PC-3 (cell line): ENCODE data around the gene RGL2. TPM values are rescaled to one million over a fixed set of nuclear protein-coding genes. Genes with fewer than 3 reads are reported as not detected.

Experiments
- ATAC-seq: fragments of 200-7000 bp; cut with Tn5 transposase; 2 replicates; pipeline ENCODE4 v1.9.1; 2020; ENCODE audit warnings: mild to moderate bottlenecking, moderate library complexity
- BruUV-seq: library from RNA; stranded (reverse); fragments of 400-500 nt; replicated peaks from 2 replicates; lab custom pipeline; 2021; lab: Mats Ljungman, UMichigan
- CTCF ChIA-PET: fragments of 300-600 bp; sonication (Branson Sonifier 250); formaldehyde crosslinking; loops from one replicate; lab custom pipeline; 2022; ENCODE audit warnings: antibody characterized with exemption; lab: Charles Lee
- POLR2A ChIA-PET: fragments of 300-600 bp; sonication (Branson Sonifier 250); formaldehyde crosslinking; loops from one replicate; lab custom pipeline; 2022; ENCODE audit warnings: antibody characterized with exemption; ENCODE audit not compliant: unreplicated experiment; lab: Charles Lee
- DNase-seq: peaks from one replicate; pipeline ENCODE4 v3.0.0-alpha.2; 2015
- H2AFZ ChIP-seq: fragments of 300-600 bp; sonication (generic); 2 replicates; pipeline ENCODE4 v1.6.0; 2016; ENCODE audit warnings: antibody characterized with exemption, low read length
- H3F3A ChIP-seq: fragments of 300-600 bp; sonication (generic); one replicate; pipeline ENCODE4 v1.6.0; 2017; ENCODE audit warnings: antibody characterized with exemption, low read length, control low read depth, mild to moderate bottlenecking; ENCODE audit not compliant: unreplicated experiment
- H3K27ac ChIP-seq: fragments of 300-600 bp; sonication (generic); 2 replicates; pipeline ENCODE4 v1.5.1; 2016; ENCODE audit warnings: mild to moderate bottlenecking, low read length
- H3K27me3 ChIP-seq: fragments of 300-600 bp; sonication (generic); 2 replicates; pipeline ENCODE4 v1.6.1; 2016; ENCODE audit warnings: low read length, mixed read lengths
- H3K36me3 ChIP-seq: fragments of 300-600 bp; sonication (generic); 2 replicates; pipeline ENCODE4 v1.6.1; 2016; ENCODE audit warnings: low read depth, mixed run types, low read length, mixed read lengths
- H3K4me1 ChIP-seq: fragments of 300-600 bp; sonication (generic); 2 replicates; pipeline ENCODE4 v1.5.1; 2016; ENCODE audit warnings: low read length; ENCODE audit not compliant: insufficient read depth
- H3K4me2 ChIP-seq: fragments of 300-600 bp; sonication (generic); 2 replicates; pipeline ENCODE4 v1.6.0; 2016; ENCODE audit warnings: low read length
- H3K4me3 ChIP-seq: fragments of 300-600 bp; sonication (generic); 2 replicates; pipeline ENCODE4 v1.5.1; 2016; ENCODE audit warnings: mild to moderate bottlenecking, low read length, mixed read lengths
- H3K79me2 ChIP-seq: fragments of 300-600 bp; sonication (generic); 2 replicates; pipeline ENCODE4 v1.6.1; 2017; ENCODE audit warnings: low read length, mixed read lengths
- H3K9ac ChIP-seq: fragments of 300-600 bp; sonication (generic); 2 replicates; pipeline ENCODE4 v1.6.0; 2016; ENCODE audit warnings: mild to moderate bottlenecking, low read length
- H3K9me2 ChIP-seq: fragments of 300-600 bp; sonication (generic); replicated peaks from 2 replicates; pipeline ENCODE4 v1.6.1; 2016; ENCODE audit warnings: mixed run types, low read length, mixed read lengths
- H3K9me3 ChIP-seq: fragments of 300-600 bp; sonication (generic); 2 replicates; pipeline ENCODE4 v1.6.1; 2016; ENCODE audit warnings: low read length, mixed read lengths
- H4K20me1 ChIP-seq: fragments of 300-600 bp; sonication (generic); 2 replicates; pipeline ENCODE4 v1.6.1; 2016; ENCODE audit warnings: low read length, mixed read lengths
- CTCF ChIP-seq: fragments of 300-600 bp; sonication (generic); conservative IDR thresholded peaks from 2 replicates; pipeline ENCODE4 v1.5.1; 2017; ENCODE audit warnings: antibody characterized with exemption, low read depth, mild to moderate bottlenecking, low read length
- EZH2 ChIP-seq: fragments of 300-600 bp; sonication (generic); IDR thresholded peaks from one replicate; pipeline ENCODE4 v1.6.1; 2017; ENCODE audit warnings: antibody characterized with exemption, mild to moderate bottlenecking, low read length; ENCODE audit not compliant: unreplicated experiment
- EZH2phosphoT487 ChIP-seq: fragments of 300-600 bp; sonication (generic); IDR thresholded peaks from 2 replicates; pipeline ENCODE4 v1.6.1; 2018; ENCODE audit warnings: mild to moderate bottlenecking, antibody characterized with exemption, low read length, borderline replicate concordance
- intact Hi-C: fragments of 100-400 bp; cut with micrococcal nuclease; formaldehyde crosslinking; loops from 2 replicates; pipeline ENCODE4 v1.9.0; 2023
- total RNA-seq: library from RNA; depleted of rRNA; stranded (reverse); fragments of >200 nt; gene quantifications from 2 replicates; pipeline ENCODE4 v1.2.3, GENCODE V29; 2014

RGL2 gene
- total RNA-seq, 1 experiment from 2014 or later, result 34.9 TPM

- no peak for TF ChIP-seq EZH2
- TF ChIP-seq CTCF, result 0 out of 2 replicates have a peak, but pooled peaks have one; percentile 9
- no peak for TF ChIP-seq EZH2phosphoT487
- ChIA-PET POLR2A (no interaction called here), CTCF (interaction anchor here (0.6 kb wide), 2 partner anchors 75 to 621 kb away, joined by 3 read pairs; no protein-coding TSS in a partner anchor)
- peak overlapping the region; percentile 82 for H3K27ac ChIP-seq
- H3K9me3 ChIP-seq, result no peaks in the 10 kb centered on the region
- peaks cover 46% of the 10 kb centered on the region for H3K79me2 ChIP-seq
- TSS peak; percentile 70 for BruUV-seq
- no peaks in the 10 kb centered on the region for H3K9me2 ChIP-seq
- no peak for DNase-seq
- H3K36me3 ChIP-seq, result no peaks in the 10 kb centered on the region
- intact Hi-C loops, result loop anchor here (2.0 kb wide), 2 partner anchors 14 to 78 kb away; partner anchors contain the start of genes KIFC1 and RGL2
- peaks cover 6% of the 10 kb centered on the region; the same call in 1 of the 2 replicates for H4K20me1 ChIP-seq
- 0 out of 2 replicates have a peak, but pooled peaks have one; percentile 1 for ATAC-seq
- no peaks in the 10 kb centered on the region for H3F3A ChIP-seq
- H3K4me1 ChIP-seq, result peaks cover 19% of the 10 kb centered on the region
- H3K27me3 ChIP-seq, result no peaks in the 10 kb centered on the region
- peak overlapping the region; percentile 92 for H3K9ac ChIP-seq
- peak overlapping the region; percentile 58 for H2AFZ ChIP-seq
- H3K4me3 ChIP-seq, result peak overlapping the region; percentile 75
- H3K4me2 ChIP-seq, result peak overlapping the region; percentile 87
Observed at GRCh38 chr6:33313105-33313708, 14.5 kb upstream of the RGL2 start.

DNA sequence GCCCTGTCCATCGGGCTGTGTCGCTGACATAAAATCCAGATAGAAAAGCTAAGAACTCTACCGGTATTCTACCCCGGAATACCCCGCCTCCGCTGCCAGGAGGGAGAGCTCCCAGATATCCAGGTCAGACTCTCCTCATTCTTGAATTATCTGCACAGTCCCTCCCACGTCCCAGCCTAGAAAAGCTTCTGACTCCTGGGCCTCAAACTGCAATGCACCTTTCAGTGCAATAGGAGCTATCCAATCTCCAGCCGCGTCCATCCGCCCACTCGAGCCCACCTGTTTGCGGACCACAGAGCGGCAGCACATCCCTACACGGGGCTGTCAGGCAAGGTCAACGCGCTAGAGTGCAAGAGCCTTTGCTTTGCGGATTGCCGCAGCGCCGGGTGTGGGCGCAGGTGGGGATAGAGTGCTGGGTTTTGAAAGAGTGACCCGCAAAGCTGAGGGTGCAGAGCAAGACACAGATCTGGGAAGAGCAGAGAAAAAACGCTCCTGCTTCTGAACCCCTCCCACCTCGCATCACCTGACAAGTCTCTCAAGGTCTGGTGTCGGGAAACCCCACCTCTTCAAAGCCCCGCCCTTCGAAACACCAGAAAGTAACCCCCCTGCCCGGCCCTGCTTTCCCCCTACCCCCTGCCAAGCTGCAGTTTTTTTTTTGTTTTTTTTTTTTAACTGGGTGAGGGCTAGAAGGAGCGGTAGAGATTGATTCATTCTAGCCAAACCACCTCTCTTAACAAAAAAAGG lies 13.8 kb upstream of the RGL2 start:
- Histone ChIP-seq H3K4me2 (peak overlapping the region; percentile 87), H3K9me2 (no peaks in the 10 kb centered on the region), H3K79me2 (peaks cover 46% of the 10 kb centered on the region), H3K9ac (peak overlapping the region; percentile 92), H4K20me1 (peaks cover 6% of the 10 kb centered on the region; the same call in 1 of the 2 replicates), H3K4me3 (peak overlapping the region; percentile 75), H3K27me3 (no peaks in the 10 kb centered on the region), H3K36me3 (no peaks in the 10 kb centered on the region), H3F3A (no peaks in the 10 kb centered on the region), H3K27ac (peak overlapping the region; percentile 82), H3K9me3 (no peaks in the 10 kb centered on the region), H2AFZ (peak overlapping the region; percentile 63), H3K4me1 (peaks cover 18% of the 10 kb centered on the region)
- CTCF ChIA-PET, result interaction anchor here (0.6 to 0.7 kb wide), 2 partner anchors 179 to 620 kb away, joined by 3 read pairs; no protein-coding TSS in a partner anchor
- BruUV-seq, result no TSS peak
- TF ChIP-seq EZH2phosphoT487, result no peak
- TF ChIP-seq EZH2, result no peak
- no peak for TF ChIP-seq CTCF
- ATAC-seq, result peak; percentile 51
- intact Hi-C loops, result loop anchor here (2.0 kb wide), 2 partner anchors 14 to 78 kb away; partner anchors contain the start of genes KIFC1 and RGL2
- POLR2A ChIA-PET, result interaction anchor here (0.6 to 0.7 kb wide), 2 partner anchors 12 to 13 kb away, joined by 4 to 6 read pairs; no protein-coding TSS in a partner anchor
- peak; percentile 79 for DNase-seq
